K562 (cell line): ENCODE data around the gene TXK. TPM values are rescaled to one million over a fixed set of nuclear protein-coding genes. Genes with fewer than 3 reads are reported as not detected.
A peak's percentile ranks its signal among the peaks of the same experiment; 100 is the strongest.

ENCODE experiments used
- ATAC-seq: fragments of 200-7000 bp; cut with Tn5 transposase; 3 replicates; pipeline ENCODE4 v1.9.1; 2020; ENCODE audit warnings: moderate library complexity
- BruUV-seq: library from RNA; stranded (reverse); fragments of 400-500 nt; replicated peaks from 2 replicates; lab custom pipeline; 2021; lab: Mats Ljungman, UMichigan
- CTCF ChIA-PET: fragments of 300-600 bp; formaldehyde crosslinking; extraction: SDS; loops from one replicate; lab custom pipeline; 2021; ENCODE audit warnings: low intra/inter-chr PET ratio; lab: Yijun Ruan, JAX
- POLR2A ChIA-PET: fragments of 300-600, 350-650 bp; sonication (Branson Sonifier 250); formaldehyde crosslinking; extraction: SDS; loops from one replicate; lab custom pipeline; 2021; ENCODE audit warnings: antibody characterized with exemption, inconsistent platforms; lab: Yijun Ruan, JAX
- DNase-seq, 4 experiments: peaks; one replicate each; pipeline versions ENCODE4 v3.0.0 to v3.0.0-alpha.2; 2011 to 2018; ENCODE audit warnings: low spot score in 3 of 4, mixed read lengths in 3 of 4; ENCODE audit errors: extremely low read depth in 1 of 4
- FAIRE-seq: peaks from 2 replicates; lab custom pipeline; 2011; peaks lifted over from hg19 to GRCh38; lab: Jason Lieb, UNC
- H2AFZ ChIP-seq: 2 replicates; pipeline ENCODE4 v1.6.0; 2011; ENCODE audit warnings: low read depth, low read length, control low read depth, inconsistent platforms
- H3K27ac ChIP-seq: fragments of 200-600 bp; 3 replicates; pipeline ENCODE4 v1.8.0; 2011; ENCODE audit warnings: low read depth, mild to moderate bottlenecking, control low read depth, inconsistent platforms, low read length, moderate library complexity, mixed read lengths; ENCODE audit errors: extremely low read depth
- H3K27me3 ChIP-seq, 2 experiments: fragments of 300-600 bp in 1 of 2; 2 replicates in 1 of 2; 3 replicates in 1 of 2; pipeline versions ENCODE4 v1.6.0 to v1.8.0; 2011; ENCODE audit warnings: inconsistent platforms in 2 of 2, low read length in 2 of 2, mild to moderate bottlenecking in 1 of 2, mixed read lengths in 1 of 2, moderate library complexity in 1 of 2; ENCODE audit not compliant: control insufficient read depth in 2 of 2, insufficient read depth in 2 of 2
- H3K36me3 ChIP-seq: fragments of 300-600 bp; 3 replicates; pipeline ENCODE4 v1.8.0; 2011; ENCODE audit warnings: mild to moderate bottlenecking, low read length, inconsistent platforms; ENCODE audit not compliant: control insufficient read depth, insufficient read depth
- H3K4me1 ChIP-seq, 2 experiments: fragments of 200-600 bp in 1 of 2; replicated peaks in 1 of 2; 2 replicates in 1 of 2; 3 replicates in 1 of 2; pipeline versions ENCODE4 v1.5.1 to v1.8.0; 2011; ENCODE audit warnings: inconsistent platforms in 2 of 2, low read length in 2 of 2, mild to moderate bottlenecking in 1 of 2, mixed read lengths in 1 of 2, moderate library complexity in 1 of 2; ENCODE audit not compliant: control insufficient read depth in 2 of 2, insufficient read depth in 2 of 2
- H3K4me2 ChIP-seq: 2 replicates; pipeline ENCODE4 v1.6.1; 2011; ENCODE audit warnings: low read length, control low read depth, inconsistent platforms, mixed read lengths; ENCODE audit not compliant: insufficient read depth
- H3K4me3 ChIP-seq: fragments of 200-600 bp; sonication (generic), shearing (Covaris generic); 2 replicates; pipeline ENCODE4 v1.5.1; 2016; ENCODE audit warnings: control low read depth, inconsistent platforms
- H3K79me2 ChIP-seq: fragments of 200-600 bp; 3 replicates; pipeline ENCODE4 v1.8.0; 2011; ENCODE audit warnings: low read length, inconsistent platforms; ENCODE audit not compliant: control insufficient read depth, insufficient read depth
- H3K9ac ChIP-seq, 2 experiments: 2 replicates each; pipeline versions ENCODE4 v1.6.0 to v1.6.1; 2011; ENCODE audit warnings: low read depth in 2 of 2, low read length in 2 of 2, control low read depth in 1 of 2, inconsistent platforms in 1 of 2, mild to moderate bottlenecking in 1 of 2, mixed read lengths in 1 of 2; ENCODE audit not compliant: insufficient read depth in 1 of 2
- H3K9me1 ChIP-seq: one replicate; pipeline ENCODE4 v1.6.0; 2011; ENCODE audit warnings: inconsistent platforms, mild to moderate bottlenecking, low read length, moderate library complexity; ENCODE audit not compliant: control insufficient read depth, insufficient read depth
- H3K9me3 ChIP-seq: replicated peaks from 2 replicates; pipeline ENCODE4 v1.5.1; 2011; ENCODE audit warnings: low read depth, low read length, inconsistent platforms; ENCODE audit not compliant: control insufficient read depth, insufficient read depth
- H4K20me1 ChIP-seq: replicated peaks from 2 replicates; pipeline ENCODE4 v1.6.1; 2011; ENCODE audit warnings: low read length, inconsistent platforms, mixed read lengths; ENCODE audit not compliant: control insufficient read depth, insufficient read depth
- CEBPB ChIP-seq: fragments of 450-650 bp; IDR thresholded peaks from 2 replicates; pipeline ENCODE4 v1.6.1; 2016; ENCODE audit warnings: missing genetic modification characterization, missing compliant biosample characterization
- GABPA ChIP-seq: fragments of 200-800 bp; sonication (Bioruptor generic); conservative IDR thresholded peaks from 2 replicates; pipeline ENCODE4 v1.6.1; 2016; ENCODE audit warnings: low read depth, missing genetic modification characterization, missing compliant biosample characterization
- NCOA2 ChIP-seq, 2 experiments: fragments of 450-650 bp; IDR thresholded peaks; 2 replicates each; pipeline ENCODE4 v1.6.1; 2018; ENCODE audit warnings: mild to moderate bottlenecking in 2 of 2, moderate library complexity in 1 of 2; ENCODE audit not compliant: partially characterized antibody in 2 of 2
- ZBTB43 ChIP-seq: sonication (generic); formaldehyde crosslinking; IDR thresholded peaks from 2 replicates; pipeline ENCODE4 v1.8.0; 2023; ENCODE audit warnings: mild to moderate bottlenecking, missing genetic modification reagents
- ZEB2 ChIP-seq: fragments of 450-650 bp; IDR thresholded peaks from 2 replicates; pipeline ENCODE4 v1.6.1; 2016
- ZFP1 ChIP-seq: fragments of 450-650 bp; formaldehyde crosslinking; IDR thresholded peaks from 2 replicates; pipeline ENCODE4 v1.4.0; 2020; ENCODE audit warnings: mild to moderate bottlenecking, mixed read lengths
- ZNF512 ChIP-seq: IDR thresholded peaks from 2 replicates; pipeline ENCODE4 v1.6.1; 2016; ENCODE audit warnings: missing genetic modification characterization, missing compliant biosample characterization
- ZNF668 ChIP-seq: fragments of 250-450 bp; sonication (Bioruptor Pico); IDR thresholded peaks from 2 replicates; pipeline ENCODE4 v1.8.0; 2022; ENCODE audit warnings: mild to moderate bottlenecking, inconsistent platforms
- WGBS: fragments of 100-300 bp; shearing (Covaris generic); methylation state at CpG from one replicate; pipeline ENCODE4 v1.1.6; 2016; ENCODE audit warnings: low coverage, mixed read lengths; ENCODE audit not compliant: insufficient coverage; ENCODE audit errors: missing lambda C conversion rate; 5-methylcytosine and 5-hydroxymethylcytosine counted together
- in situ Hi-C: fragments of 300-500 bp; cut with MboI; formaldehyde crosslinking; loops from 4 replicates; pipeline ENCODE4 v1.15.0; 2018; ENCODE audit warnings: inconsistent platforms, mixed read lengths
- intact Hi-C: fragments of 100-400 bp; cut with micrococcal nuclease; formaldehyde crosslinking; loops from 2 replicates; pipeline ENCODE4 v1.14.2; 2022
- polyA plus RNA-seq, 8 experiments: library from polyadenylated mRNA; depleted of rRNA in 4 of 8; stranded (reverse) in 5 of 8; unstranded in 3 of 8; fragments of >200 nt; fragmentation: Nextera tagmentation in 2 of 8; fragmentation: Illumina TruSeq in 1 of 8; extraction: Ambion mirVana in 2 of 8; extraction: Trizol in 1 of 8; gene quantifications; 2 replicates each; pipeline versions ENCODE4 v1.2.1 to v1.2.3, GENCODE V29; 2011 to 2014; ENCODE audit warnings: inconsistent platforms in 1 of 8, missing spikeins in 1 of 8
- total RNA-seq, 7 experiments: library from RNA; depleted of rRNA in 6 of 7; stranded (reverse); fragments of >200 nt in 6 of 7; fragmentation: Illumina TruSeq in 2 of 7; extraction: Trizol in 2 of 7; gene quantifications; 2 replicates each; pipeline versions ENCODE4 v1.2.1 to v1.2.3, GENCODE V29; 2011 to 2021; ENCODE audit warnings: low replicate concordance in 1 of 7

Gene TXK
- total and polyA plus RNA-seq, 9 of the 15 experiments (the other 6 are each of a cell fraction or from before 2014, with no cell fraction given): 0.24 to 1.1 (median 0.45) TPM; not detected in 1

GRCh38 chr4:48071191-48071590 lies 62.9 kb downstream of the TXK start:
- H3K9me1 ChIP-seq: no peaks in the 10 kb centered on the region
- no peaks in the 10 kb centered on the region for H3K36me3 ChIP-seq
- no peaks in the 10 kb centered on the region; a peak in 1 of 5 replicates for H3K27me3 ChIP-seq
- 19% methylated on average over 3 of the region's 3 CpGs for WGBS
- TF ChIP-seq ZFP1: no peak
- no peak for TF ChIP-seq ZEB2
- no peak for TF ChIP-seq ZBTB43 (CRISPR knock-in tag)
- TF ChIP-seq GABPA (tag): no peak
- no peak for TF ChIP-seq ZNF512 (tag)
- TF ChIP-seq NCOA2 (IDR thresholded peaks at IDR 0.05; ENCODE audit: partially characterized antibody in 2 of 2): no peak
- no peak for TF ChIP-seq ZNF668
- no peak for TF ChIP-seq CEBPB (tag)
- BruUV-seq: no TSS peak
- H3K27ac ChIP-seq: no peak overlapping the region
- in situ Hi-C loops: no loop called here
- intact Hi-C loops: no loop called here
- DNase-seq (no peak), ATAC-seq (no peak), FAIRE-seq (peak; percentile 71)
- H3K4me2 ChIP-seq: no peak overlapping the region
- H3K4me3 ChIP-seq: no peak overlapping the region
- no peaks in the 10 kb centered on the region for H4K20me1 ChIP-seq
- H3K9ac ChIP-seq: no peak overlapping the region
- H3K79me2 ChIP-seq: no peaks in the 10 kb centered on the region
- no peak overlapping the region for H2AFZ ChIP-seq
- no peaks in the 10 kb centered on the region for H3K9me3 ChIP-seq
- ChIA-PET POLR2A (interaction anchor here (0.6 kb wide), 1 partner anchor 492 kb away, joined by 5 read pairs; no protein-coding TSS in a partner anchor), CTCF (no interaction called here)
- H3K4me1 ChIP-seq: no peaks in the 10 kb centered on the region
